H9 (cell line): ENCODE data around the gene NSMF. TPM values are rescaled to one million over a fixed set of nuclear protein-coding genes. Genes with fewer than 3 reads are reported as not detected.

ENCODE experiments used
- DNase-seq: peaks from one replicate; pipeline ENCODE4 v3.0.0-alpha.2; 2017
- H2AFZ ChIP-seq: one replicate; pipeline ENCODE4 v1.6.1; 2013; ENCODE audit warnings: mild to moderate bottlenecking, low read length, control low read depth, moderate library complexity
- H2AK5ac ChIP-seq: 2 replicates; pipeline ENCODE4 v1.6.1; 2013; ENCODE audit warnings: low read length, control low read depth, mixed read lengths; ENCODE audit not compliant: insufficient read length
- H2BK120ac ChIP-seq: one replicate; pipeline ENCODE4 v1.6.1; 2013; ENCODE audit warnings: low read depth, mild to moderate bottlenecking, low read length, control low read depth, inconsistent platforms; ENCODE audit not compliant: poor library complexity, severe bottlenecking
- H2BK12ac ChIP-seq: 2 replicates; pipeline ENCODE4 v1.6.1; 2013; ENCODE audit warnings: low read length, control low read depth, mixed read lengths, low read depth; ENCODE audit not compliant: insufficient read length
- H2BK15ac ChIP-seq: 2 replicates; pipeline ENCODE4 v1.6.1; 2013; ENCODE audit warnings: low read depth, low read length, control low read depth
- H2BK20ac ChIP-seq: one replicate; pipeline ENCODE4 v1.6.1; 2013; ENCODE audit warnings: low read depth, mild to moderate bottlenecking, low read length, control low read depth, inconsistent platforms; ENCODE audit not compliant: poor library complexity, severe bottlenecking
- H2BK5ac ChIP-seq: 2 replicates; pipeline ENCODE4 v1.6.1; 2013; ENCODE audit warnings: low read length, control low read depth, mixed read lengths; ENCODE audit not compliant: insufficient read length
- H3K14ac ChIP-seq: 2 replicates; pipeline ENCODE4 v1.6.1; 2013; ENCODE audit warnings: low read length, control low read depth; ENCODE audit not compliant: insufficient read depth
- H3K18ac ChIP-seq: 2 replicates; pipeline ENCODE4 v1.6.1; 2013; ENCODE audit warnings: low read depth, mild to moderate bottlenecking, mixed read lengths, low read length, control low read depth; ENCODE audit not compliant: insufficient read length
- H3K23ac ChIP-seq: 2 replicates; pipeline ENCODE4 v1.6.1; 2013; ENCODE audit warnings: low read length, control low read depth, mixed read lengths, low read depth; ENCODE audit not compliant: insufficient read length
- H3K23me2 ChIP-seq: 2 replicates; pipeline ENCODE4 v1.6.1; 2013; ENCODE audit warnings: low read depth, mild to moderate bottlenecking, mixed read lengths, low read length, control low read depth; ENCODE audit not compliant: insufficient read length, poor library complexity, severe bottlenecking
- H3K27ac ChIP-seq: 2 replicates; pipeline ENCODE4 v1.5.1; 2013; ENCODE audit warnings: low read length, control low read depth, mixed read lengths, low read depth; ENCODE audit not compliant: insufficient read length
- H3K27me3 ChIP-seq: 2 replicates; pipeline ENCODE4 v1.6.1; 2013; ENCODE audit warnings: low read length, control low read depth, inconsistent platforms; ENCODE audit not compliant: insufficient read depth
- H3K4ac ChIP-seq: 2 replicates; pipeline ENCODE4 v1.6.1; 2013; ENCODE audit warnings: low read depth, mild to moderate bottlenecking, control low read depth, inconsistent platforms, low read length, moderate library complexity
- H3K4me1 ChIP-seq: 2 replicates; pipeline ENCODE4 v1.6.1; 2013; ENCODE audit warnings: low read length, control low read depth, inconsistent platforms; ENCODE audit not compliant: insufficient read depth
- H3K4me2 ChIP-seq: 2 replicates; pipeline ENCODE4 v1.6.1; 2013; ENCODE audit warnings: low read length, control low read depth, mixed read lengths; ENCODE audit not compliant: insufficient read length, insufficient read depth
- H3K56ac ChIP-seq: 2 replicates; pipeline ENCODE4 v1.6.1; 2013; ENCODE audit warnings: low read depth, mild to moderate bottlenecking, mixed read lengths, low read length, control low read depth; ENCODE audit not compliant: insufficient read length
- H3K79me1 ChIP-seq: 2 replicates; pipeline ENCODE4 v1.6.1; 2013; ENCODE audit warnings: low read depth, mild to moderate bottlenecking, moderate library complexity, low read length, control low read depth, inconsistent platforms; ENCODE audit not compliant: insufficient read depth, poor library complexity, severe bottlenecking
- H3K79me2 ChIP-seq: 2 replicates; pipeline ENCODE4 v1.6.1; 2013; ENCODE audit warnings: low read length, control low read depth, inconsistent platforms; ENCODE audit not compliant: insufficient read depth
- H3K9ac ChIP-seq: 2 replicates; pipeline ENCODE4 v1.6.1; 2013; ENCODE audit warnings: low read length, control low read depth, mixed read lengths; ENCODE audit not compliant: insufficient read length; ENCODE audit errors: extremely low read depth
- H3K9me3 ChIP-seq: one replicate; pipeline ENCODE4 v1.6.1; 2013; ENCODE audit warnings: low read depth, low read length, inconsistent platforms; ENCODE audit not compliant: control insufficient read depth
- H3T11ph ChIP-seq: one replicate; pipeline ENCODE4 v1.6.1; 2013; ENCODE audit warnings: mild to moderate bottlenecking, low read length, control low read depth, inconsistent platforms
- H4K20me1 ChIP-seq: one replicate; pipeline ENCODE4 v1.6.1; 2013; ENCODE audit not compliant: control insufficient read depth, insufficient read length, insufficient read depth
- H4K5ac ChIP-seq: 2 replicates; pipeline ENCODE4 v1.6.1; 2013; ENCODE audit warnings: low read depth, mild to moderate bottlenecking, mixed read lengths, low read length, control low read depth; ENCODE audit not compliant: insufficient read length
- H4K8ac ChIP-seq: replicated peaks from 2 replicates; pipeline ENCODE4 v1.6.1; 2013; ENCODE audit warnings: low read length, control low read depth, mixed read lengths, low read depth; ENCODE audit not compliant: insufficient read length
- H4K91ac ChIP-seq: 2 replicates; pipeline ENCODE4 v1.6.1; 2013; ENCODE audit warnings: low read depth, mild to moderate bottlenecking, moderate library complexity, mixed read lengths, low read length, control low read depth; ENCODE audit not compliant: insufficient read length
- H3K27ac Mint-ChIP-seq, 3 experiments: 2 replicates in 2 of 3; 3 replicates in 1 of 3; pipeline ENCODE4 v1.8.0; 2020 to 2021; ENCODE audit warnings: mixed read lengths in 3 of 3, mild to moderate bottlenecking in 1 of 3, moderate library complexity in 1 of 3
- H3K27me3 Mint-ChIP-seq: 2 replicates; pipeline ENCODE4 v1.8.0; 2021; ENCODE audit warnings: low read depth, mild to moderate bottlenecking, moderate library complexity, mixed read lengths
- H3K36me3 Mint-ChIP-seq, 3 experiments: 2 replicates in 2 of 3; 3 replicates in 1 of 3; pipeline ENCODE4 v1.8.0; 2020 to 2021; ENCODE audit warnings: low read depth in 3 of 3, mixed read lengths in 3 of 3; ENCODE audit not compliant: insufficient read depth in 1 of 3
- H3K4me1 Mint-ChIP-seq, 2 experiments: 2 replicates each; pipeline ENCODE4 v1.8.0; 2020; ENCODE audit warnings: mixed read lengths in 2 of 2
- H3K4me3 Mint-ChIP-seq, 2 experiments: 2 replicates in 1 of 2; 3 replicates in 1 of 2; pipeline ENCODE4 v1.8.0; 2020 to 2021; ENCODE audit warnings: mild to moderate bottlenecking in 2 of 2, mixed read lengths in 2 of 2, moderate library complexity in 1 of 2
- H3K9me3 Mint-ChIP-seq, 2 experiments: 2 replicates in 1 of 2; 3 replicates in 1 of 2; pipeline ENCODE4 v1.8.0; 2020; ENCODE audit warnings: mild to moderate bottlenecking in 2 of 2, mixed read lengths in 2 of 2, moderate library complexity in 1 of 2
- CTCF ChIP-seq: fragments of 200-600 bp; sonication (generic); conservative IDR thresholded peaks from 3 replicates; pipeline ENCODE4 v1.8.0; 2021; ENCODE audit warnings: antibody characterized with exemption, mild to moderate bottlenecking
- WGBS: extraction: QIAGEN DNeasy Blood & Tissue Kit; methylation state at CpG from one replicate; pipeline ENCODE4 v1.1.7; 2013; ENCODE audit warnings: missing lambda C conversion rate, low lambda C conversion rate, mixed read lengths; ENCODE audit not compliant: insufficient read length; ENCODE audit errors: extremely low coverage; 5-methylcytosine and 5-hydroxymethylcytosine counted together
- total RNA-seq: library from RNA; stranded (reverse); gene quantifications from 2 replicates; pipeline ENCODE4 v1.2.1, GENCODE V29; 2021

NSMF gene
- total RNA-seq, 1 experiment from 2014 or later, result 46.3 TPM

GRCh38 chr9:137441289-137441934, 17.7 kb downstream of the NSMF start, which contains the start of gene ENTPD8:
Gene ENTPD8, minus strand, starts transcription at chr9:137441357. Its CDS starts 3,072 bp downstream, at chr9:137438285.
- peak; percentile 95 for DNase-seq
- H2AFZ ChIP-seq, result no peak within 1 kb of the TSS

More at GRCh38 chr9:137441289-137441934, 17.7 kb downstream of the NSMF start, which contains the start of gene ENTPD8:
- Histone ChIP-seq H2BK120ac (no peak within 1 kb of the TSS), H3K23ac (no peak within 1 kb of the TSS), H2BK12ac (no peak within 1 kb of the TSS), H3K4ac (no peak within 1 kb of the TSS), H3K9me3 (no peaks in the 10 kb centered on the region), H4K8ac (no peak within 1 kb of the TSS), H3K4me2 (peak within 1 kb of the TSS; percentile 85), H4K20me1 (no peaks in the 10 kb centered on the region), H2AK5ac (no peak within 1 kb of the TSS), H3T11ph (no peak within 1 kb of the TSS), H3K18ac (no peak within 1 kb of the TSS), H3K9ac (no peak within 1 kb of the TSS), H3K4me1 (no peaks in the 10 kb centered on the region), H3K23me2 (no peaks in the 10 kb centered on the region), H3K79me1 (no peaks in the 10 kb centered on the region), H4K91ac (no peak within 1 kb of the TSS), H3K79me2 (no peaks in the 10 kb centered on the region), H2BK5ac (no peak within 1 kb of the TSS), H4K5ac (no peak within 1 kb of the TSS), H3K27ac (no peak within 1 kb of the TSS), H3K56ac (no peak within 1 kb of the TSS), H2BK20ac (no peak within 1 kb of the TSS), H2BK15ac (no peak within 1 kb of the TSS), H3K27me3 (no peaks in the 10 kb centered on the region), H3K14ac (no peak within 1 kb of the TSS)
- Mint-ChIP-seq H3K27ac (no peak within 1 kb of the TSS), H3K36me3 (no peaks in the 10 kb centered on the region), H3K4me3 (peak within 1 kb of the TSS; percentile 58 to 85), H3K4me1 (peaks cover 7 to 12% of the 10 kb centered on the region in 2 experiments), H3K27me3 (peaks cover 20% of the 10 kb centered on the region), H3K9me3 (0 out of 5 replicates have a peak, but pooled peaks cover 0 to 1% of the 10 kb centered on the region in 2 experiments)
- no CpG with 5 or more reads among the region's 62 CpGs for WGBS
- no peak for TF ChIP-seq CTCF
